22Rv1 (cell line): Measurements from ENCODE around the gene RBM10.

Experiments
- H3K27ac ChIP-seq: fragments of 450-650 bp; 2 replicates; pipeline ENCODE4 v1.5.1; 2017
- ZFX ChIP-seq: fragments of 450-650 bp; IDR thresholded peaks from 2 replicates; pipeline ENCODE4 v1.6.1; 2017; ENCODE audit warnings: antibody characterized with exemption, borderline replicate concordance
- TF ChIP-seq, protein P1 (sequence below): fragments of 450-650 bp; IDR thresholded peaks from 2 replicates; pipeline ENCODE4 v1.5.1; 2017; ENCODE audit warnings: mild to moderate bottlenecking

RBM10 gene

DNA sequence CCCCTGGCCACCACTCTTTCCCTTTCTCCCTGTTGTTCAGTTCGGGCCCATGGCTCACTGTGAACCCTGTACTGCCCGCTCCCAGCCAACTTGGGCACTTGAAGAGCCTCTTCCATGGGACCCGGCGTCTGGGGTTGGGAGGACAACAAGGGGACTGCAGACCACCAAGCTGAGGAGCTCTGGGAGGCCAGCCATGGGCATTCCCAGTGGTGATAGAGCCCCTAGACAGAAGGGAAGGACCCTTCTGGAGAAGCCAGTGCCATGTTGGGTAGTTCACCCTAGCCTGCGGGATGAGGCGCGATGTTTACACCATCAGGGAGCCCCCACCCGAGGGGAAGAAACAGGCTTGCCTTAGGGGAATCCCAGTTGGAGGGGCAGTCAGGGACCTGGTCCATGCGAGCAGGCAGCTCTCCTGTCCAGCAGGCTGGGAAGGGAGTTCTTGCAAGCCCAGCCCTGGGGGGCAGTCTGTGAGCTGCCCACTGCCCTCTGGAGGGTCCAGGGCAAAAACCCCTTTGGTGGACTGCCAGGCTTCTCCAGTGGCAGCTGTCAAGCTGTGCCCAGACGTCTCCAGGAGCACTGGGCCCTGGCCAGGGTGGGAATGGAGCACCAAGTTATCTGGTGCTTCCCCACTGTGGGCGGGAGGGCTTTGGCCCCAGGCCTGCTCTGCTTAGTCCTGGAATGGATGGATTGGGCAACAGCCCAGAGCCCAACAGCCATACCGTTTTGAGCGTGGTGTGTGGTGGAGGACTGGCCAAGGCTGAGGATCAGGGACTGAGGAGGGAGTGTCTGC lies 24.9 kb downstream of the RBM10 start:
- H3K27ac ChIP-seq, result no peak overlapping the region
- no peak for TF ChIP-seq ZFX
- TF ChIP-seq, protein P1, sequence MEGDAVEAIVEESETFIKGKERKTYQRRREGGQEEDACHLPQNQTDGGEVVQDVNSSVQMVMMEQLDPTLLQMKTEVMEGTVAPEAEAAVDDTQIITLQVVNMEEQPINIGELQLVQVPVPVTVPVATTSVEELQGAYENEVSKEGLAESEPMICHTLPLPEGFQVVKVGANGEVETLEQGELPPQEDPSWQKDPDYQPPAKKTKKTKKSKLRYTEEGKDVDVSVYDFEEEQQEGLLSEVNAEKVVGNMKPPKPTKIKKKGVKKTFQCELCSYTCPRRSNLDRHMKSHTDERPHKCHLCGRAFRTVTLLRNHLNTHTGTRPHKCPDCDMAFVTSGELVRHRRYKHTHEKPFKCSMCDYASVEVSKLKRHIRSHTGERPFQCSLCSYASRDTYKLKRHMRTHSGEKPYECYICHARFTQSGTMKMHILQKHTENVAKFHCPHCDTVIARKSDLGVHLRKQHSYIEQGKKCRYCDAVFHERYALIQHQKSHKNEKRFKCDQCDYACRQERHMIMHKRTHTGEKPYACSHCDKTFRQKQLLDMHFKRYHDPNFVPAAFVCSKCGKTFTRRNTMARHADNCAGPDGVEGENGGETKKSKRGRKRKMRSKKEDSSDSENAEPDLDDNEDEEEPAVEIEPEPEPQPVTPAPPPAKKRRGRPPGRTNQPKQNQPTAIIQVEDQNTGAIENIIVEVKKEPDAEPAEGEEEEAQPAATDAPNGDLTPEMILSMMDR, result no peak

DNA sequence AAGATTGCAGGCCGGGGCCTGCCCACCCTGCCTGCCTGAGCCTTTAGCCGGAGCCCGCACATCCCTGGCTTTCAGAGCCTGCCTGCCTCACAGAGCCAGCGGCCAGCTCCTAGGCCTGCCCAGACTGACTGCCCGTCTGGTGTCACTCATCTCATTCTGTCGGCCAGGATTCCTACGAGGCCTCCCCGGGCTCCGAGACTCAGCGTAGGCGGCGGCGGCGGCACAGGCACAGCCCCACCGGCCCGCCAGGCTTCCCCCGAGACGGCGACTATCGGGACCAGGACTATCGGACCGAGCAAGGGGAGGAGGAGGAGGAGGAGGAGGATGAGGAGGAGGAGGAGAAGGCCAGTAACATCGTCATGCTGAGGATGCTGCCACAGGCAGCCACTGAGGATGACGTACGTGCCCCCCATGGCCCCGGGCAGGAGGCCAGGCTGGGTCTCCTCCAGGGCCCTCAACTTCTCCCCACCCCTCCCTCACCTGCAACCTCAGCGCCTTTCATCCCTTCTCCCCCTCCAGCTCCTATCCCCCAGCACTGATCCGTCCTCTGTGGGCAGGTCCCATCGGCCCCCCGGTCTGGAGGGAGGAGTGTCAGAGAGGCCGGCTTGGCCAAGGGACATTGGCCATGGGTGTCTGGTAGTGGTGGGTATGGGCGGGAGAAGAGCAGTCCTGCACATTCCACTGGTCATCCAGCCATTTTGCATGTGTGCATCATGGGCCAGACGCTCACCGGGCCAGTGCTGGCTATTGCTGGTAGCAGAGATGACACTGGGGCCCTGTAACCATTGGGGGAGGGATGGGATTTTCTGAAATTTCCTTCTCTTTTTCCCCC lies 26.1 kb downstream of the RBM10 start:
- H3K27ac ChIP-seq, result no peak overlapping the region
- no peak for TF ChIP-seq ZFX
- TF ChIP-seq, protein P1, result no peak

DNA sequence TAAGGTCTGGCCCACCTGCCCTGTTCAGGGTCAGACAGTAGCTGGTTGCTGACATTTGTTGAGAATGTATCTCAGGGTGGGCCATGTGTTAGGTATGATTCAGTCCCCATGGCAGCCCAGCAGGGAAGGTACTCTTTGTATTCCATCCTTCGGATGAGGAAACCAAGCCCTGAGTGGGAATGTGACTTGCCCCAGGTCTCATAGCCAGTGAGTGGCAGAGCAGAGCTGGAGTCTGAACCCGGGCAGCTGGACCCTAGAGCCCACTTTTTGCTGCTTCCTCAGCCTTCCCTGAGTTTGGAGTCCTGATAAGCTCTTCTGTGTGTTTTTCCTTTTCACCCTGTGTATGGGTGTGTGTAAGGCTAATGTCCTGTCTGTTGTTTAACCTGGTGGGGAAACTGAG lies 27.0 kb downstream of the RBM10 start:
- TF ChIP-seq, protein P1, result no peak
- no peak for TF ChIP-seq ZFX
- H3K27ac ChIP-seq, result no peak overlapping the region

DNA sequence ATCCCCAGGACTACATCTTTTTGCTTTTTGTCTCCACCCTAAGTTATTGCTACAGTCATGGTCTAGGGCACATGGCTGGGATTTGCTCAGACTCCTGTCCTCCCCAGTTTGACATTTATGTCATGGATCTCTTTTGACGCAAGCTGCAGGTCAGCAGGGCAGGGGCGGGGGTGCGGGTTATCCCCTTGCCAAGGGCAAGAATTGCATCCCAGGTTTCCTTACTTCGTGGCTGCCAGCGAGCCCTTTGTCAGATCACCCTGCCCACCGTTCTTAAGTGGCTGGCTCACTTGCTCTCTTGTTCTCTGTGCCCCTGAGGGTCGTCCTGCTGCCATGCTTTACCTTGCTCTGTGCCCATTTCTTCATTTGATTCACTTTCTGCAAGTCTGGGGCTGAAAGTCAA lies 27.5 kb downstream of the RBM10 start:
- TF ChIP-seq, protein P1, result no peak
- H3K27ac ChIP-seq, result no peak overlapping the region

DNA sequence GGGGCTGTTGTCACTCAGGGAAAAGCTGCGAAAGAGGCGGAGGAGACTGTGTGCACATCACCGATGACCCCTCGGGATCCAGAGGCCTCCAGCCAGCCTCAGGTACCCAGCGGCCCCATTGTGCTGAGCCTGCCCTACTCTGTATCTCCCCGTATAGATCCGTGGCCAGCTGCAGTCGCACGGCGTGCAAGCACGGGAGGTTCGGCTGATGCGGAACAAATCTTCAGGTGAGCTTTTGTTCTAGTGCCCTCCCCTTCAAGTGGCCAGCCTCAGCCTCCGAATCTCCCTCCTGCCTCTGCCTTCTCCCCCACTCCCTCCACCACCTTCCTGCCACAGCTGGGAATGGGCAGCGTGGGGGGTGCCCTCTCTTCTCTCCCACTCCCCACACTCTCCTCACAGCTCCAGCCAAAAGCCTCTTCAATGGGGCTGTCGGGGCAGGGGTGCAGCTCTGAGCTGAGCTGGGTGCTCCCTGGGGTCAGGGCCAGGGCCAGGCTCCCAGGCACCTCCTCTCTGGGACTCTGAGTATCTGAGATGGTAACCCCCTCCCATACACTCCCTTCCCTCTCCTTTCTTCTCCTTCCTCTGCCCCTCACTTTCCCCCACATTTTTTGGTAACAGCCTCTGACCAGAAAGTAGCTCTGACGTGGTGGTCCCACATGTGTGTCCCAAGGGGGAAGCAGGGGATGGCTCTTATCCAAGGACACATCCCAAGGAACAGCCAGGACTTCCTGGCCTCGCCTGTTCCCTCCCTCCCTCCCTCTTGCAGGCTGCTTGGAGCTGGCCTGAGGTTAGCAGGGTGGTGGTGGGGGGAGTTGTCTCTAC lies 28.2 kb downstream of the RBM10 start:
- TF ChIP-seq ZFX, result no peak
- TF ChIP-seq, protein P1, result no peak

DNA sequence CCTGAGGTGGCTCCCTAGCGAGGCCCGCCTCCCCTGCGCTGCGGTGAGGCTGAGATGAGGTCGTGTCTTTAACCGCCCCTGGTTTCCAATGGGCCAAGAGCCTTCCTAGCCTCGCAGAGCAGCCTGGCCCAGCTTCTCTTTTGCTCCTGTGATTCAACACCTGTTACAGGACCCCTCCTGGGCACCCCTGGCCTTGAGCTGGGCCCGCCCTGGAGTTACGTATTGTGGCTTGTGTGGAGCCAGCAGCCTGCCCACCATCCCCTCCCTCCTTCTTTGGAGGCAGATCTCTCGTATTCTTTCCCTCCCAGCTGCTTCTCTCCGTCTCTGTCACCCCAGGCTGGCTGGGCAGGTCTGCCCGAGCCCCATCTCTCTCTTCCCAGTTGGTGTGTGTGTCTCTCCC lies 29.4 kb downstream of the RBM10 start:
- no peak overlapping the region for H3K27ac ChIP-seq
- TF ChIP-seq ZFX, result no peak
- TF ChIP-seq, protein P1, result no peak

More for the DNA sequence above, 28.2 kb downstream of the RBM10 start:
- H3K27ac ChIP-seq, result no peak overlapping the region
